GM12878 (cell line): ENCODE results near the gene RAC3.

Experiments used
- CTCF ChIP-seq, 3 experiments: IDR thresholded peaks in 2 of 3; conservative IDR thresholded peaks in 1 of 3; 2 replicates each; pipeline ENCODE4 v1.5.1; 2011; ENCODE audit warnings: low read depth in 3 of 3, low read length in 3 of 3, mild to moderate bottlenecking in 3 of 3, control low read depth in 2 of 3, moderate library complexity in 2 of 3, inconsistent platforms in 1 of 3, mixed read lengths in 1 of 3; ENCODE audit not compliant: control insufficient read depth in 2 of 3, insufficient read depth in 1 of 3; ENCODE audit errors: extremely low read depth in 1 of 3
- LARP7 ChIP-seq: fragments of 450-650 bp; IDR thresholded peaks from 2 replicates; pipeline ENCODE4 v1.6.1; 2017; ENCODE audit warnings: mild to moderate bottlenecking
- POLR2A ChIP-seq: IDR thresholded peaks from 2 replicates; pipeline ENCODE4 v1.6.1; 2011; ENCODE audit warnings: low read depth, mild to moderate bottlenecking, low read length
- REST ChIP-seq: IDR thresholded peaks from 2 replicates; pipeline ENCODE4 v1.6.1; 2012; ENCODE audit warnings: mild to moderate bottlenecking, low read depth, low read length
- SRF ChIP-seq, 2 experiments: IDR thresholded peaks; 2 replicates each; pipeline ENCODE4 v1.6.1; 2011; ENCODE audit warnings: low read depth in 2 of 2, low read length in 2 of 2, mild to moderate bottlenecking in 1 of 2, moderate library complexity in 1 of 2

- TF ChIP-seq CTCF (IDR thresholded peaks at IDR 0.05 in 2 of 3, conservative IDR thresholded peaks at IDR 0.05 in 1 of 3; ENCODE audit: control insufficient read depth in 2 of 3, extremely low read depth in 1 of 3, insufficient read depth in 1 of 3, low read depth in 3 of 3, low read length in 3 of 3) (no peak), POLR2A (peak; percentile 74), SRF (IDR thresholded peaks at IDR 0.05; ENCODE audit: low read depth in 2 of 2, low read length in 2 of 2) (no peak), LARP7 (peak; percentile 71), REST (no peak)
These were observed 20.5 kb downstream of the RAC3 start, which contains the start of the genes GPS1 and RFNG for GRCh38 chr17:82051776-82052637.
